ENCODE measurements around the gene TGFBR3.

The TGFBR3 gene

GRCh38 chr1:91826248-91826647 is 59.7 kb downstream of the TGFBR3 start:
- no peak for DNase-seq

- DNase-seq, result no peak
Measured at GRCh38 chr1:91821126-91821868, 64.7 kb downstream of the TGFBR3 start.

GRCh38 chr1:91819038-91819788 is 66.7 kb downstream of the TGFBR3 start:
- DNase-seq, result no peak

- no peak for DNase-seq
Measured at GRCh38 chr1:91818713-91818975, 67.3 kb downstream of the TGFBR3 start.

GRCh38 chr1:91817211-91817905 is 68.6 kb downstream of the TGFBR3 start:
- DNase-seq, result no peak

- no peak for DNase-seq
Measured at GRCh38 chr1:91816031-91816430, 69.9 kb downstream of the TGFBR3 start.

GRCh38 chr1:91814448-91814847 is 71.5 kb downstream of the TGFBR3 start:
- DNase-seq, result no peak

GRCh38 chr1:91813813-91814212 is 72.1 kb downstream of the TGFBR3 start:
- no peak for DNase-seq

GRCh38 chr1:91811363-91812025 is 74.5 kb downstream of the TGFBR3 start:
- DNase-seq, result no peak

- no peak for DNase-seq
Measured at GRCh38 chr1:91809317-91809716, 76.6 kb downstream of the TGFBR3 start.

- DNase-seq, result no peak
Measured at GRCh38 chr1:91807921-91808620, 77.9 kb downstream of the TGFBR3 start.

- DNase-seq, result no peak
Measured at GRCh38 chr1:91806769-91807700, 78.9 kb downstream of the TGFBR3 start.

- DNase-seq, result no peak
Measured at GRCh38 chr1:91806181-91806768, 79.7 kb downstream of the TGFBR3 start.

- DNase-seq, result no peak
Measured at GRCh38 chr1:91805311-91805801, 80.6 kb downstream of the TGFBR3 start.

GRCh38 chr1:91804546-91805023 is 81.4 kb downstream of the TGFBR3 start:
- DNase-seq, result no peak

- DNase-seq, result no peak
Measured at GRCh38 chr1:91803847-91804545, 82.0 kb downstream of the TGFBR3 start.

GRCh38 chr1:91803123-91803522 is 82.8 kb downstream of the TGFBR3 start:
- no peak for DNase-seq

GRCh38 chr1:91801496-91802115 is 84.3 kb downstream of the TGFBR3 start:
- DNase-seq, result no peak

- no peak for DNase-seq
Measured at GRCh38 chr1:91799863-91800262, 86.1 kb downstream of the TGFBR3 start.

- DNase-seq, result no peak
Measured at GRCh38 chr1:91799159-91799558, 86.8 kb downstream of the TGFBR3 start.

All from activated gamma-delta T cell (primary cell).